ENCODE data around the gene HOGA1. TPM values are rescaled to one million over a fixed set of nuclear protein-coding genes. Genes with fewer than 3 reads are reported as not detected.
A peak's percentile ranks its signal among the peaks of the same experiment; 100 is the strongest.

Gene HOGA1
- total RNA-seq, 1 experiment from 2014 or later: 0.15 TPM

GRCh38 chr10:97627731-97628130 is 43.5 kb downstream of the HOGA1 start (continued):
- TF ChIP-seq E2F4 (CRISPR knock-in tag; IDR thresholded peaks at IDR 0.05; ENCODE audit: borderline replicate concordance, low read depth) (no peak), ZNF138 (CRISPR knock-in tag; conservative IDR thresholded peaks at IDR 0.05) (no peak), ZNF423 (CRISPR knock-in tag; IDR thresholded peaks at IDR 0.05) (no peak), KAT7 (CRISPR knock-in tag; IDR thresholded peaks at IDR 0.05; ENCODE audit: borderline replicate concordance) (no peak), AFF4 (CRISPR knock-in tag; IDR thresholded peaks at IDR 0.05; ENCODE audit: borderline replicate concordance) (no peak), RORB (CRISPR knock-in tag; IDR thresholded peaks at IDR 0.05) (no peak)

- Mint-ChIP-seq H3K4me3 (no peak overlapping the region), H3K27me3 (ENCODE audit: low read depth) (no peaks in the 10 kb centered on the region), H3K36me3 (no peaks in the 10 kb centered on the region), H3K4me1 (peaks cover 6% of the 10 kb centered on the region; the same call in 1 of the 2 replicates), H3K27ac (peak overlapping the region; percentile 6; the same call in 1 of the 2 replicates), H3K9me3 (no peaks in the 10 kb centered on the region)
- ChIA-PET CTCF (no interaction called here), POLR2A (no interaction called here)
- TF ChIP-seq GABPB1 (CRISPR knock-in tag; IDR thresholded peaks at IDR 0.05): no peak
- TF ChIP-seq MXD4 (CRISPR knock-in tag; IDR thresholded peaks at IDR 0.05; ENCODE audit: borderline replicate concordance): no peak
- TF ChIP-seq ATF1 (CRISPR knock-in tag; IDR thresholded peaks at IDR 0.05): no peak
- no peak for TF ChIP-seq PREB (CRISPR knock-in tag; IDR thresholded peaks at IDR 0.05; ENCODE audit: borderline replicate concordance)
- TF ChIP-seq ZNF317 (CRISPR knock-in tag; IDR thresholded peaks at IDR 0.05; ENCODE audit: borderline replicate concordance, low read depth): no peak
- TF ChIP-seq ARID4B (CRISPR knock-in tag; IDR thresholded peaks at IDR 0.05; ENCODE audit: borderline replicate concordance): no peak
- TF ChIP-seq ZNF121 (CRISPR knock-in tag; IDR thresholded peaks at IDR 0.05): no peak
- ATAC-seq: no peak
- DNase-seq (ENCODE audit: low spot score): no peak
Measured at GRCh38 chr10:97628228-97628627, 44.0 kb downstream of the HOGA1 start.

- POLR2A ChIA-PET: interaction anchor here (0.6 kb wide), 1 partner anchor 13 kb away, joined by 4 read pairs; no protein-coding TSS in a partner anchor
- Mint-ChIP-seq H3K4me1 (peaks cover 11% of the 10 kb centered on the region; the same call in 1 of the 2 replicates), H3K4me3 (no peak overlapping the region), H3K27me3 (ENCODE audit: low read depth) (no peaks in the 10 kb centered on the region), H3K36me3 (no peaks in the 10 kb centered on the region), H3K9me3 (no peaks in the 10 kb centered on the region), H3K27ac (no peak overlapping the region)
- ATAC-seq (no peak), DNase-seq (ENCODE audit: low spot score) (no peak)
- CTCF ChIA-PET: no interaction called here
- TF ChIP-seq ZNF512 (CRISPR knock-in tag; IDR thresholded peaks at IDR 0.05; ENCODE audit: borderline replicate concordance) (no peak), PRDM15 (CRISPR knock-in tag; IDR thresholded peaks at IDR 0.05) (no peak), USF2 (CRISPR knock-in tag; IDR thresholded peaks at IDR 0.05) (no peak)
Measured at GRCh38 chr10:97629289-97629688, 45.1 kb downstream of the HOGA1 start.
